ENCODE results near the gene KCP. TPM values are rescaled to one million over a fixed set of nuclear protein-coding genes. Genes with fewer than 3 reads are reported as not detected.

KCP gene
- total RNA-seq, 4 donors from 2014 or later = 0.46 to 3.3 (median 1.2) TPM

GRCh38 chr7:128877756-128878120 lies 32.8 kb downstream of the KCP start:
- no peak for DNase-seq (ENCODE audit: low spot score)
- ATAC-seq (ENCODE audit: low FRiP score) = no peak
- TF ChIP-seq CTCF (IDR thresholded peaks at IDR 0.05) = no peak

- no peak for DNase-seq (ENCODE audit: low spot score)
- ATAC-seq (ENCODE audit: low FRiP score) = no peak
- TF ChIP-seq CTCF (IDR thresholded peaks at IDR 0.05) = no peak
Observed at GRCh38 chr7:128876978-128877755, 33.3 kb downstream of the KCP start.

- TF ChIP-seq CTCF (IDR thresholded peaks at IDR 0.05) = no peak
- DNase-seq (ENCODE audit: low spot score) = no peak
- no peak for ATAC-seq (ENCODE audit: low FRiP score)
Observed at GRCh38 chr7:128876586-128876977, 33.9 kb downstream of the KCP start.

GRCh38 chr7:128876127-128876526 lies 34.4 kb downstream of the KCP start:
- no peak for DNase-seq (ENCODE audit: low spot score)
- no peak for TF ChIP-seq CTCF (IDR thresholded peaks at IDR 0.05)
- no peak for ATAC-seq (ENCODE audit: low FRiP score)

GRCh38 chr7:128875523-128875948 lies 35.0 kb downstream of the KCP start:
- TF ChIP-seq CTCF (IDR thresholded peaks at IDR 0.05) = no peak
- no peak for ATAC-seq (ENCODE audit: low FRiP score)
- DNase-seq (ENCODE audit: low spot score) = no peak

GRCh38 chr7:128874140-128875031 lies 36.1 kb downstream of the KCP start:
- no peak for TF ChIP-seq CTCF (IDR thresholded peaks at IDR 0.05)
- DNase-seq (ENCODE audit: low spot score) (no peak), ATAC-seq (ENCODE audit: low FRiP score) (no peak)

Data from omental fat pad (tissue), 4 donors.